ENCODE results near the gene ISYNA1.

- TF ChIP-seq CTCF (IDR thresholded peaks at IDR 0.05): no peak
- TF ChIP-seq EZH2 (IDR thresholded peaks at IDR 0.05): no peak
Measured at GRCh38 chr19:18446145-18446810, 8.3 kb upstream of the ISYNA1 start.
